ENCODE measurements around the gene BCL2L14.

DNA sequence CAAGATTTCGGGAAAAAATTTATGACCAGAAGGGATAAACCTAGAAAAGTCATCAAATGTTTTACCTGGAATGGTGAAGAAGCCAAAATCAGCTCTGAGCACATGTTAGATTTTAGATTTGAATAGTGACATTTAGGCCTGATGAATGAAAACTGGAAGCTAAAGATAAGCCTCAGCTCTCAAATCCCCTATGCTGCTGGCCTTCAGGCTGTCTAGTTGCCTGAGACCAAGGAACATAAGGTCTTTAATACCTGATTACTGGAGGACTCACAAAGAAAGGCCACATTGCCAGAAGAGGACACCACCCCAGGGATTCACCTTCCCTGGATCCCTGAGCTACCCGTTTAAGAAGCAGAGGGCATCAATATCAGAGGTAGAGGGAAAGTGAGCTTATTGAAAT is 56.6 kb downstream of the BCL2L14 start:
- TF ChIP-seq HDAC2 (IDR thresholded peaks at IDR 0.05) (no peak), POLR2A (IDR thresholded peaks at IDR 0.05; ENCODE audit: low read length) (no peak), BHLHE40 (IDR thresholded peaks at IDR 0.05; ENCODE audit: low read depth, low read length) (no peak), SMC3 (IDR thresholded peaks at IDR 0.05) (no peak), JUN (IDR thresholded peaks at IDR 0.05) (no peak), KDM5A (IDR thresholded peaks at IDR 0.05) (no peak), POLR2AphosphoS2 (conservative IDR thresholded peaks at IDR 0.05; ENCODE audit: low read length) (no peak)
- TF ChIP-seq, protein P1, sequence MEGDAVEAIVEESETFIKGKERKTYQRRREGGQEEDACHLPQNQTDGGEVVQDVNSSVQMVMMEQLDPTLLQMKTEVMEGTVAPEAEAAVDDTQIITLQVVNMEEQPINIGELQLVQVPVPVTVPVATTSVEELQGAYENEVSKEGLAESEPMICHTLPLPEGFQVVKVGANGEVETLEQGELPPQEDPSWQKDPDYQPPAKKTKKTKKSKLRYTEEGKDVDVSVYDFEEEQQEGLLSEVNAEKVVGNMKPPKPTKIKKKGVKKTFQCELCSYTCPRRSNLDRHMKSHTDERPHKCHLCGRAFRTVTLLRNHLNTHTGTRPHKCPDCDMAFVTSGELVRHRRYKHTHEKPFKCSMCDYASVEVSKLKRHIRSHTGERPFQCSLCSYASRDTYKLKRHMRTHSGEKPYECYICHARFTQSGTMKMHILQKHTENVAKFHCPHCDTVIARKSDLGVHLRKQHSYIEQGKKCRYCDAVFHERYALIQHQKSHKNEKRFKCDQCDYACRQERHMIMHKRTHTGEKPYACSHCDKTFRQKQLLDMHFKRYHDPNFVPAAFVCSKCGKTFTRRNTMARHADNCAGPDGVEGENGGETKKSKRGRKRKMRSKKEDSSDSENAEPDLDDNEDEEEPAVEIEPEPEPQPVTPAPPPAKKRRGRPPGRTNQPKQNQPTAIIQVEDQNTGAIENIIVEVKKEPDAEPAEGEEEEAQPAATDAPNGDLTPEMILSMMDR (IDR thresholded peaks at IDR 0.05): no peak
